ENCODE results near the gene CHTOP.

CHTOP gene

DNA sequence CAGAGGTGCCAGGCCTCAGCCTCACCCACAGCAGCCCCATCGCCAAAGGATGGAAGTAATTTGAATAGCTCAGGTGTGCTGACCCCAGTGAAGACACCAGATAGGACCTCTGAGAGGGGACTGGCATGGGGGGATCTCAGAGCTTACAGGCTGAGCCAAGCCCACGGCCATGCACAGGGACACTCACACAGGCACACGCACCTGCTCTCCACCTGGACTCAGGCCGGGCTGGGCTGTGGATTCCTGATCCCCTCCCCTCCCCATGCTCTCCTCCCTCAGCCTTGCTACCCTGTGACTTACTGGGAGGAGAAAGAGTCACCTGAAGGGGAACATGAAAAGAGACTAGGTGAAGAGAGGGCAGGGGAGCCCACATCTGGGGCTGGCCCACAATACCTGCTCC, 59.6 kb downstream of the CHTOP start:
- H3K4me3 ChIP-seq (ENCODE audit: low read length) = no peak overlapping the region
- DNase-seq (ENCODE audit: low read depth) = no peak
- TF ChIP-seq, protein P1, sequence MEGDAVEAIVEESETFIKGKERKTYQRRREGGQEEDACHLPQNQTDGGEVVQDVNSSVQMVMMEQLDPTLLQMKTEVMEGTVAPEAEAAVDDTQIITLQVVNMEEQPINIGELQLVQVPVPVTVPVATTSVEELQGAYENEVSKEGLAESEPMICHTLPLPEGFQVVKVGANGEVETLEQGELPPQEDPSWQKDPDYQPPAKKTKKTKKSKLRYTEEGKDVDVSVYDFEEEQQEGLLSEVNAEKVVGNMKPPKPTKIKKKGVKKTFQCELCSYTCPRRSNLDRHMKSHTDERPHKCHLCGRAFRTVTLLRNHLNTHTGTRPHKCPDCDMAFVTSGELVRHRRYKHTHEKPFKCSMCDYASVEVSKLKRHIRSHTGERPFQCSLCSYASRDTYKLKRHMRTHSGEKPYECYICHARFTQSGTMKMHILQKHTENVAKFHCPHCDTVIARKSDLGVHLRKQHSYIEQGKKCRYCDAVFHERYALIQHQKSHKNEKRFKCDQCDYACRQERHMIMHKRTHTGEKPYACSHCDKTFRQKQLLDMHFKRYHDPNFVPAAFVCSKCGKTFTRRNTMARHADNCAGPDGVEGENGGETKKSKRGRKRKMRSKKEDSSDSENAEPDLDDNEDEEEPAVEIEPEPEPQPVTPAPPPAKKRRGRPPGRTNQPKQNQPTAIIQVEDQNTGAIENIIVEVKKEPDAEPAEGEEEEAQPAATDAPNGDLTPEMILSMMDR (IDR thresholded peaks at IDR 0.05; ENCODE audit: insufficient read depth, low read depth, low read length, missing control alignments) = no peak

Data from epithelial cell of esophagus (primary cell).